HG02973 (cell line): Measurements from ENCODE around the gene PHKG2.

Source experiments
- ATAC-seq: cut with Tn5 transposase; IDR thresholded peaks from one replicate; pipeline ENCODE4 v1.9.1; 2021; ENCODE audit warnings: moderate library complexity; ENCODE audit not compliant: unreplicated experiment

The PHKG2 gene

GRCh38 chr16:30725418-30725792 is 22.8 kb upstream of the PHKG2 start:
- no peak for ATAC-seq

- ATAC-seq, result no peak
Measured at GRCh38 chr16:30728321-30728720, 19.9 kb upstream of the PHKG2 start.

GRCh38 chr16:30728899-30729672 is 19.1 kb upstream of the PHKG2 start:
- no peak for ATAC-seq

- no peak for ATAC-seq
Measured at GRCh38 chr16:30731411-30731810, 16.8 kb upstream of the PHKG2 start.

GRCh38 chr16:30736995-30737793 is 11.0 kb upstream of the PHKG2 start:
- ATAC-seq, result no peak

GRCh38 chr16:30737794-30738648 is 10.2 kb upstream of the PHKG2 start:
- no peak for ATAC-seq

- ATAC-seq, result no peak
Measured at GRCh38 chr16:30738984-30739951, 9.0 kb upstream of the PHKG2 start.

GRCh38 chr16:30740364-30741251 is 7.6 kb upstream of the PHKG2 start:
- no peak for ATAC-seq

- no peak for ATAC-seq
Measured at GRCh38 chr16:30741461-30741914, 6.7 kb upstream of the PHKG2 start.

- ATAC-seq, result no peak
Measured at GRCh38 chr16:30743716-30744115, 4.5 kb upstream of the PHKG2 start.

GRCh38 chr16:30744183-30744582 is 4.0 kb upstream of the PHKG2 start:
- ATAC-seq, result no peak

GRCh38 chr16:30745082-30745481 is 3.1 kb upstream of the PHKG2 start:
- ATAC-seq, result no peak

- no peak for ATAC-seq
Measured at GRCh38 chr16:30746638-30747175, 1.5 kb upstream of the PHKG2 start.

GRCh38 chr16:30747331-30747730 is 894 bp upstream of the PHKG2 start:
- ATAC-seq, result no peak

- peak; percentile 10 for ATAC-seq
Measured at GRCh38 chr16:30748634-30749445, 615 bp downstream of the PHKG2 start.

GRCh38 chr16:30750201-30750600 is 2.0 kb downstream of the PHKG2 start:
- no peak for ATAC-seq

GRCh38 chr16:30750876-30751465 is 2.7 kb downstream of the PHKG2 start:
- no peak for ATAC-seq

- no peak for ATAC-seq
Measured at GRCh38 chr16:30753596-30753995, 5.4 kb downstream of the PHKG2 start.
